CD4-positive, alpha-beta T cell (primary cell): ENCODE data around the gene FCHSD2. TPM values are rescaled to one million over a fixed set of nuclear protein-coding genes. Genes with fewer than 3 reads are reported as not detected.

Source experiments
- ATAC-seq: fragments of 200-7000 bp; cut with Tn5 transposase; one replicate; pipeline ENCODE4 v1.10.0; 2022; ENCODE audit warnings: mild to moderate bottlenecking; ENCODE audit not compliant: poor library complexity
- CTCF ChIA-PET: fragments of 350-600 bp; sonication (Branson Sonifier 250); formaldehyde crosslinking; loops from one replicate; lab custom pipeline; 2021; ENCODE audit warnings: antibody characterized with exemption, inconsistent platforms; lab: Charles Lee
- POLR2A ChIA-PET: fragments of 350-600 bp; sonication (Branson Sonifier 250); formaldehyde crosslinking; loops from one replicate; lab custom pipeline; 2021; ENCODE audit warnings: antibody characterized with exemption, inconsistent platforms; lab: Charles Lee
- DNase-seq, 14 experiments: peaks; one replicate each; pipeline ENCODE4 v3.0.0-alpha.2; 2013 to 2020; ENCODE audit warnings: mixed read lengths in 2 of 14
- H3K27ac ChIP-seq, 2 donors: one replicate each; pipeline versions ENCODE4 v1.5.1 to v1.7.0; 2013; ENCODE audit warnings: low read length in 2 of 2, low read depth in 1 of 2, mild to moderate bottlenecking in 1 of 2
- H3K27me3 ChIP-seq, 2 experiments: 1 replicate in 1 of 2; 2 replicates in 1 of 2; pipeline versions ENCODE4 v1.6.1 to v1.7.0; 2013; ENCODE audit warnings: low read length in 2 of 2, control low read depth in 1 of 2, mild to moderate bottlenecking in 1 of 2, moderate library complexity in 1 of 2; ENCODE audit not compliant: insufficient read depth in 2 of 2, control insufficient read depth in 1 of 2
- H3K36me3 ChIP-seq: one replicate; pipeline ENCODE4 v1.6.1; 2013; ENCODE audit warnings: low read length, control low read depth; ENCODE audit not compliant: insufficient read depth
- H3K4me1 ChIP-seq: one replicate; pipeline ENCODE4 v1.6.1; 2013; ENCODE audit warnings: low read length, control low read depth; ENCODE audit not compliant: insufficient read depth
- H3K4me3 ChIP-seq: one replicate; pipeline ENCODE4 v1.5.1; 2013; ENCODE audit warnings: mild to moderate bottlenecking, low read length, moderate library complexity
- H3K9me3 ChIP-seq, 2 experiments: 1 replicate in 1 of 2; 2 replicates in 1 of 2; pipeline versions ENCODE4 v1.6.1 to v1.7.0; 2013; ENCODE audit warnings: low read length in 2 of 2, mild to moderate bottlenecking in 2 of 2, control low read depth in 1 of 2, moderate library complexity in 1 of 2; ENCODE audit not compliant: control insufficient read depth in 1 of 2, insufficient read depth in 1 of 2
- H3K27ac Mint-ChIP-seq: one replicate; pipeline ENCODE4 v1.8.0; 2020; ENCODE audit warnings: mixed read lengths
- H3K27me3 Mint-ChIP-seq: one replicate; pipeline ENCODE4 v1.8.0; 2021; ENCODE audit warnings: mixed read lengths
- H3K36me3 Mint-ChIP-seq: one replicate; pipeline ENCODE4 v1.8.0; 2021; ENCODE audit warnings: low read depth, mixed read lengths
- H3K4me1 Mint-ChIP-seq: one replicate; pipeline ENCODE4 v1.8.0; 2021; ENCODE audit warnings: low read depth, mixed read lengths
- H3K4me3 Mint-ChIP-seq: one replicate; pipeline ENCODE4 v1.8.0; 2020; ENCODE audit warnings: mild to moderate bottlenecking, mixed read lengths
- H3K9me3 Mint-ChIP-seq: one replicate; pipeline ENCODE4 v1.8.0; 2020; ENCODE audit warnings: mixed read lengths
- CTCF ChIP-seq: fragments of 200-600 bp; IDR thresholded peaks from one replicate; pipeline ENCODE4 v1.8.0; 2022; ENCODE audit warnings: antibody characterized with exemption, mild to moderate bottlenecking
- intact Hi-C, 2 experiments: fragments of 100-400 bp; cut with DNase I in 1 of 2; cut with micrococcal nuclease in 1 of 2; formaldehyde crosslinking; loops; one replicate each; pipeline versions ENCODE4 v1.15.1 to v1.9.0; 2023 to 2025; cut with DNase I, micrococcal nuclease
- total RNA-seq, 174 experiments: library from RNA in 2 of 174; stranded (reverse) in 2 of 174; gene quantifications; one replicate each; pipeline ENCODE4 v1.2.3 and lab custom pipeline; 2021 to 2026

The FCHSD2 gene
- total RNA-seq, 2 experiments from 2014 or later: 48.6 to 50.7 TPM

- CTCF ChIA-PET: no interaction called here
- no peaks in the 10 kb centered on the region for H3K36me3 ChIP-seq
- no peaks in the 10 kb centered on the region for H3K27me3 Mint-ChIP-seq
- no peak overlapping the region for H3K27ac ChIP-seq
- H3K4me3 ChIP-seq: no peak overlapping the region
- H3K4me1 Mint-ChIP-seq: peaks cover 20% of the 10 kb centered on the region
- no peak for TF ChIP-seq CTCF
- H3K27me3 ChIP-seq: no peaks in the 10 kb centered on the region
- POLR2A ChIA-PET: no interaction called here
- intact Hi-C loops: no loop called here
- no peak overlapping the region for H3K27ac Mint-ChIP-seq
- no peaks in the 10 kb centered on the region for H3K9me3 ChIP-seq
- ATAC-seq: no peak
- H3K36me3 Mint-ChIP-seq: peaks cover 4% of the 10 kb centered on the region
- no peak for DNase-seq
- no peaks in the 10 kb centered on the region for H3K9me3 Mint-ChIP-seq
- H3K4me1 ChIP-seq: no peaks in the 10 kb centered on the region
- H3K4me3 Mint-ChIP-seq: no peak overlapping the region
Measured at GRCh38 chr11:73055002-73055401, 87.1 kb downstream of the FCHSD2 start.

- Histone ChIP-seq H3K27me3 (no peaks in the 10 kb centered on the region), H3K36me3 (no peaks in the 10 kb centered on the region), H3K4me3 (no peak overlapping the region), H3K4me1 (no peaks in the 10 kb centered on the region), H3K27ac (no peak overlapping the region), H3K9me3 (no peaks in the 10 kb centered on the region)
- CTCF ChIA-PET: no interaction called here
- Mint-ChIP-seq H3K4me3 (no peak overlapping the region), H3K4me1 (peaks cover 24% of the 10 kb centered on the region), H3K9me3 (no peaks in the 10 kb centered on the region), H3K36me3 (peaks cover 4% of the 10 kb centered on the region), H3K27ac (no peak overlapping the region), H3K27me3 (no peaks in the 10 kb centered on the region)
- POLR2A ChIA-PET: no interaction called here
- DNase-seq: no peak
- no peak for ATAC-seq
- intact Hi-C loops: no loop called here
- TF ChIP-seq CTCF: no peak
Measured at GRCh38 chr11:73053964-73054363, 88.2 kb downstream of the FCHSD2 start.

GRCh38 chr11:73048446-73048845 lies 93.7 kb downstream of the FCHSD2 start:
- Mint-ChIP-seq H3K4me3 (peak overlapping the region; percentile 51), H3K4me1 (peaks cover 30% of the 10 kb centered on the region), H3K9me3 (no peaks in the 10 kb centered on the region), H3K27me3 (no peaks in the 10 kb centered on the region), H3K27ac (peak overlapping the region; percentile 69), H3K36me3 (no peaks in the 10 kb centered on the region)
- Histone ChIP-seq H3K4me1 (no peaks in the 10 kb centered on the region), H3K27ac (peak overlapping the region in 1 of 2 donors; percentile 9), H3K36me3 (no peaks in the 10 kb centered on the region), H3K4me3 (no peak overlapping the region), H3K9me3 (no peaks in the 10 kb centered on the region), H3K27me3 (no peaks in the 10 kb centered on the region)
- DNase-seq (no peak), ATAC-seq (no peak)
- POLR2A ChIA-PET: interaction anchor here (2.3 kb wide), 1 partner anchor 14 kb away, joined by 9 read pairs; no protein-coding TSS in a partner anchor
- CTCF ChIA-PET: no interaction called here
- TF ChIP-seq CTCF: no peak
- intact Hi-C loops: no loop called here
